HG03565 (cell line): ENCODE measurements around the gene CCDC102A.
A peak's percentile ranks its signal among the peaks of the same experiment; 100 is the strongest.
"Not testable (repeated sequence)": the region's sequence is repeated elsewhere in the genome, so short reads cannot be mapped to it uniquely, and the experiment has no call there.

Source experiments
- ATAC-seq: cut with Tn5 transposase; IDR thresholded peaks from one replicate; pipeline ENCODE4 v1.9.1; 2021; ENCODE audit warnings: mild to moderate bottlenecking, moderate library complexity; ENCODE audit not compliant: unreplicated experiment

CCDC102A gene

DNA sequence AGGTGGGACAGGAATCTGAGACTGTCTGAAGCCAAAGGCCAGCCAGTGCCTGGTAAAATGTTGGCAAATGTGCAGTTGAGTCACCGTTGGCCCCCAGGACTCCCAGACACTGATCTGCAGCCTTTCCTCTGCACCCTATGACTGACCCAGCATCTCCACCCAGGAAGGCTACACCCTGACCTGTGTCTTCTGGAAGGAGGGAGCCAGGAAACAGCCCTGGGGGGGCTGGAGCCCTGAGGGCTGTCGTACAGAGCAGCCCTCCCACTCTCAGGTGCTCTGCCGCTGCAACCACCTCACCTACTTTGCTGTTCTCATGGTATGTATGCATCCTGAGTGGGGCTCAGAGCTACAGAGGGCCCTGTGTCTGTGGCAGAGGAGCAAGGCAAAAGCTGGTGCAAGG, 30.1 kb upstream of the CCDC102A start:
- ATAC-seq: no peak

DNA sequence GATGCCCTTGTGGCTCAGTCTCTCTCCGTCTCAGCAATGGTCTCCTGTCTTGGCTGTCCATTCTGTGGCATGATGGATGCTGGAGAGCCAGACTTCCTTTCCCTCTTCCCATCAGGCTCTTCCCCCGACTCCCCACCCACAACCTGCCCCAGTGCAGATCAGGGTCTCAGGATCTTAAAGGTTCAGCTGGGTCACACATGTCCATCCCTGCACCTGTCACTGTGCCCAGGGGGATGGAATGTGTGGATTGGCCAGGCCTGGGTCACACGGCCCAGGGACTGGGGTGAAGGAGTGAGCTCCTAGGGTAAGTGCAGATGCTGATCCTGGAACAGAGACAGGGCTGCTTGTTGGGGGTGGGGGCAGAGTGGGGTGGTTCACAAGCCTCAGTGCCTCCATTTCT, 29.1 kb upstream of the CCDC102A start:
- no peak for ATAC-seq

DNA sequence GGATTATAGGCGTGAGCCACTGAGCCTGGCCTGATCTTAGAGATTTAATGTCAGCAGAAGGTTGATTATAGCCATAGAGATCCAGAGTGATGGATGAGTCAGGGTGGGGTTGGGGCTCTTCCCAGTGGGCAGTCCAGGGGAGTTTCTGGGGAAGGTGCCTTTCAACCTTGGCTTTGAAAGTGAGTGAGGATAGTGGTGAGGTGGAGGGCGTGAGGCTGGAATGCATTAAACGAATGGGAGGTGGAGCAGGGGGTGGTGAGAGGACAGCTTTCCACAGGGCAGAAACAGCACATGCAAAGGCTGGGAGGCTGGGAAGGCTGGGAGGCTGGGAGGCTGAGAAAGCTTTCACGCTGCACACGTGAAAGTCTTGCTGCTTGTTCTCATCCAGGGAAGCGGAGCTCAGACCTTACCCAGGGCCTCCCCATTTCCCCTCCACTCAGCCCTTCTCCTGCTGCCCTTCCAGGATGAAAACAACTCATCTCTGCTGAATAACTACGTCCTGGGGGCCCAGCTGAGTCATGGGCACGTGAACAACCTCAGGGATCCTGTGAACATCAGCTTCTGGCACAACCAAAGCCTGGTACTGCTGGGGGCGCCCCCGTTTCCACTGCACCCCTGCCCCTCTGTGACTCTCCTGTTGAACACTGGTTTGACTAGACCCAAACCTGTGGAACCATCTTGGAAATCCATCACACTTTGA, 28.4 kb upstream of the CCDC102A start:
- no peak for ATAC-seq

DNA sequence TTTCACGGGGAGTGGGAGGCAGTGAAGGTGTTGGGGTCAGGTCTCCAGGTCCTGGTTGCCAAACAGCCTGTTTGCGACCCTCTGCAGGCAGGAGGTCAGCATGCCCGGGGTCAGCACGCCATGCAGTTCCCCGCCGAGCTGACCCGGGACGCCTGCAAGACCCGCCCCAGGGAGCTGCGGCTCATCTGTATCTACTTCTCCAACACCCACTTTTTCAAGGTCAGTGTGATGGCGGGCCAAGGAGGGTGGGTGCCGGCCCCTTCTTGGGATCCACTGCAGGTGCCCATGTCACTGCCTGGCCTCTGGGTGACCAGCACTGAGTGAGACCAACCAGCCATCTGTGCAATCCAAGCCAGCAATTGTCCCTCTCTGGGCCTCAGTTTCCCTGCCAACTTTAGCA, 27.4 kb upstream of the CCDC102A start:
- ATAC-seq: no peak

DNA sequence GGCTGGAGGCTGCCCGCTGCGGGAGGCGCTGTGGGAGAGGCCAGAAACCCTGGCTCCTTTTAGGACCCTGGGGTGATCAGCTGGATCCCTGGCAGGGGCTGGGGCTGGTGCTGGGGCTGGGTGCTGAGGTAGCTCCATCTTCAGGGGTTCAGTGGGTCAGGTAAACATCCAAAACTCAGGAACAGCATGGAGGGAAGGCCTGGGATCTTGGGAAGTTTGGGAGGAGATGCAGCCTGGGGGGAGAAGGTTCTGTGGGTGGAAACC, 27.0 kb upstream of the CCDC102A start:
- no peak for ATAC-seq

DNA sequence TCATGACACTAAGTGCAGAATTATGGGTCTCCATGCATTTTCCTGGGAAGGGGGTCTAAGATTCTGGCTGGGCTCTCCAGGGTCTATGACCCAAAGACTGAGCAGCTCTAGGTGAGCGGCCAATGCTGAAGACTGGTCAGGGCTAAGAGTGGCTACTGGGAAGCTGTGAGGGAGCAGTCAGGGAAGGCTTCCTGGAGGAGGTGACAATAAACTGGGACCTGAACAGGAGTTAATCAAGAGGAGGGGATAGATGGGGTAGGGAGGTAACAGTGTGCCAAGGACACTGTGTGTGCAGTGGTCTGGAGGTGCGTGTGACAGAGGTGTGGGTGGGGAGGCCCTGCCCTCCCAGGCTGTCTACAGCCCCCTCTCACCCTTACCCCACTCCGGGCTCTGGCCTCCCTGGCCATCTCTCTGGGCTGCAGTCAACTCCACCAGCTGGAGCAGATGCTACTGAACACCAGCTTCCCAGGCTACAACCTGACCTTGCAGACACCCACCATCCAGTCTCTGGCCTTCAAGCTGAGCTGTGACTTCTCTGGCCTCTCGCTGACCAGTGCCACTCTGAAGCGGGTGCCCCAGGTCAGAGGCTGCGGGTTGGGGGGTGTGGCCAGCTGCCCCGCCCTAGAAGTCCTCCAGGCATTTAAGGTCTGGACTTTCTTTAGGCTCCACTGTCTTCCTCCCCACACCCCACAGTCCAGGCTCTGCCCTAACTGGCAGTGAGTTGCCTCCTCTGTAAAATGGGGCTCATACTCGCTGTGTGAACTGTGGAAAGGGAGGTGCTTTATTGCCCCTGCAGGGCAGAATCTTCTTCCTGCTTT, 26.5 kb upstream of the CCDC102A start:
- no peak for ATAC-seq

DNA sequence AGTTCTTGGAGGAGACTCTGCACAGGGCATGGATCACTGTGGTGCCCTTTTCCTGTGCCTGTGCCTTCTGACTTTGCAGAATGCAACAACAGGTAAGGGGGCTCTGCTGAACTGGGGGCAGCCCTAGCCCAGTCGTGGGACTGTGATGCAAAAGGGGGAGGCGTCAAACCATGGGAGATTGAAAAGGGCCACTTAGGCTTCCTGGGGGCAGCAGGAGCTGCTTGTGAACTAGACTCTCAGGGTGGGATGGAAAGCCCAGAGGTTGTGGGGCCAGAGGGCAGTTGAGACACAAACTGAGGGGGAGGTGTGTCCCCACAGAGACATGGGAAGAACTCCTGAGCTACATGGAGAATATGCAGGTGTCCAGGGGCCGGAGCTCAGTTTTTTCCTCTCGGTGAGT, 25.7 kb upstream of the CCDC102A start:
- ATAC-seq: no peak

DNA sequence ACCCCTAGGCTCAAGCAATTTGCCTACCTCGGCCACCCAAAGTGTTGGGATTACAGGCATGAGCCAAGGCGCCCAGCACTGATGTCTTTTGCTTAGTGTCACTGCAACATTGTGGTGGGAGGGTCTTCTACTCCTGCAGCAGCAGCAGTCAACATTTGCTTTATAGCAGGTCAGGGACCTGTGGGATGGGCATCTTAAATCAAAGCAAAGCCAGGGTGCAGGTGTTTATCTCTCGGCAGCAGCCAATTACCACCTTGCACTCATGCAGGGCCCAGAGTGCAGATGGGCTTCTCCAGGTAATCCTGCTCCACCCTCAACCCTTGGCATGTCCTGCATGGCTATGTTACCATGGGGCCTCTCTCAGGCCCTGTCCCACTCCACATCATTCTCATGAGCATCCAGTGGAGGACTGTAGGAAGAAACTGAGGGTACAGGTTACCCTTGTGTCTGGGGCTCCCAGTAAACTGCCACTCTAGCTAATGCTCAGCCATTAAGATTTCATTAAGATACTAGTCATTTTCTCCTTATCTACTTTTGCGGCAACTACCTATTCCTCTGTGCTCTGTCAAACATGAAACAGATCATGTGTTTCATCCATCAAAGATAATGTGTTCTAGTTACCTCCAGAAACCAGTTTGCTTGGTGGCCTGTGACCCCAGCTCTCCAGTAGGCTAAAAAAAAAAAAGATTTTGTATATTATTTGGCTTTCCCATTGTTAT, 22.9 kb upstream of the CCDC102A start:
- no peak for ATAC-seq

DNA sequence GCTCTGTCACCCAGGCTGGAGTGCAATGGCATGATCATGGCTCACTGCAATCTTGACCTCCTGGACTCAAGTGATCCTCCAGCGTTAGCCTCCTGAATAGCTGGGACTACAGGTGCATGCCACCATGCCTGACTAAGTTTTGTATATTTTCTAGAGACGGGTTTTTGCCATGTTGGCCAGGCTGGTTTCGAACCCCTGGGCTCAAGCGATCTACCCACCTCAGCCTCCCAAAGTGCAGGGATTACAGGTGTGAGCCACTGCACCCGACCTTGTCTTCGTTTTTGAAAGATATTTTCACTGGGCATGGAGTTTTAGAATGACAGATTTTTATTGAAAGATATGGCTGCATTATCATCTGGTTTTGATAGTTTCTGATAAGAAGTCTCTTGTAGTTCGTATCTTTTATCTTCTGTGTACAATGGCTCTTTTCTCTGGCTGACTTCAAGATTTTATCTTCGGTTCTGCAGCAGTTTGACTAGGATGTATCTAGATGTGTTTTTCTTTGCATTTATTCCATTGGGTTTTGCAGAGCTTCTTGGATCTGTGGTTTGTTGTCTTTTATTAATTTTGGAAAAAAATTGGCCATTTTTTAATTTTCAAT, 20.7 kb upstream of the CCDC102A start:
- no peak for ATAC-seq

DNA sequence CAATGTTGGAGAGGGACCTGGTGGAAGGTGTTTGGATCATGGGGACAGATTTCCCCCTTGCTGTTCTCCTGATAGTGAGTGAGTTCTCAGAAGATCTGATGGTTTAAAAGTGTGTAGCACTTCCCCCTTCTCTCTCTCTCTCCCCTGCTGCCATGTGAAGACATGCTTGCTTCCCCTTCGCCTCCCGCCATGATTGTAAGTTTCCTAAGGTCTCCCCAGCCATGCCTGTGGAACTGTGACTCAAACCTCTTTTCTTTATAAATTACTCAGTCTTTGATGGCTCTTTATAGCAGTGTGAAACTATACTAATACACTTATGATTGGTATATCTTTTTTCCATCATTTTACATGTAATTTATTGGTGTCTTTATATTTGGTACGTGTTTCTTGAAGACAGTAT, 19.5 kb upstream of the CCDC102A start:
- ATAC-seq: no peak

DNA sequence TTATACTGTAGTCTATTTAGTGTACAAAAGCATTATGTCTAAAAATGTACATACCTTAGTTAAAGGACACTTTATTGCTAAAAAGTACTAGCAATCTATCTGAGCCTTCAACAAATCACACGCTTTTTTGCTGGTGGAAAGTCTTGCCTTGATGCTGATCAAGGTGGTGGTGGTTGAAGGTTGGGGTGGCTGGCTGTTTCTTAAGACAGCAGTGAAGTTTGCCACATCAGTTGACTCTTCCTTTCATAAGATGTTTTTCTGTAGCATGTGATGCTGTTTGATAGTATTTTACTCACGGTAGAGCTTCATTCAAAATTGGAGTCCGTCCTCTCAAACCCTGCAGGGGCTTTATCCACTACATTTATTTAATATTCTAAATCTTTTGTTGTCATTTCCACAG, 14.7 kb upstream of the CCDC102A start:
- no peak for ATAC-seq

DNA sequence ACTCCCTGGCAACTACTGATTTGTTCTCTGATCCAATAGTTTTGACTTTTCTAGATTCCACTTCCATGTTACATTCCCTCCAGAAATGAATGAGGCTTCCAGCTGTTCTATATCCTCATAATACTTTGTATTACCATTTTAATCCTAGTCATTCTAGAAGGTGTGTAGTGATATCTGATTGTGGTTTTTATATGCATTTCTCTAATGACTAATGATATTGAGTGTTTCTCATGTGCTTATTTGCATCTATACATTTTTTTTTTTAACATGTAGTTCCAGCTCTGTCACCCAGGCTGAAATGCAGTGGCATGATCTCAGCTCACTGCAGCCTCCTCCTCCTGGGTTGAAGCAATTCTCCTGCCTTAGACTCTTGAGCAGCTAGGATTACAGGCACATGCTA, 13.4 kb upstream of the CCDC102A start:
- no peak for ATAC-seq

DNA sequence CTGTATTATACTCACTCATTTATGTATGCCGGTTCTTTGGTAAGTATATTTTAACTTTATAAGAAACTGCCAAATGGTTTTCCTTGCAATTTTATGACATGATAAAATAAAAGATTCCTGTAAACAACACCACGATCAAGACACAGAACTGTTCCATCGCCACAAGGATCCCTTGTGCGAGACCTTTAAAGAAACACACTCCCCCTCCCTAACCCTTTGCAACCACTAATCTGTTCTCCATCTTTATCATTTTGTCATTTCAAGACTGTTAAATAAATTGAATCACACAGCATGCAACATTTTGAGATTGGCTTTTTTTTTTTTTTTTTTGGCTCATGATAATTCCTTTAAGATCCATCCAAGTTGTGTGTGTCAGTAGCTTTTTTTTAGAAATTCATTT, 12.0 kb upstream of the CCDC102A start:
- no peak for ATAC-seq

DNA sequence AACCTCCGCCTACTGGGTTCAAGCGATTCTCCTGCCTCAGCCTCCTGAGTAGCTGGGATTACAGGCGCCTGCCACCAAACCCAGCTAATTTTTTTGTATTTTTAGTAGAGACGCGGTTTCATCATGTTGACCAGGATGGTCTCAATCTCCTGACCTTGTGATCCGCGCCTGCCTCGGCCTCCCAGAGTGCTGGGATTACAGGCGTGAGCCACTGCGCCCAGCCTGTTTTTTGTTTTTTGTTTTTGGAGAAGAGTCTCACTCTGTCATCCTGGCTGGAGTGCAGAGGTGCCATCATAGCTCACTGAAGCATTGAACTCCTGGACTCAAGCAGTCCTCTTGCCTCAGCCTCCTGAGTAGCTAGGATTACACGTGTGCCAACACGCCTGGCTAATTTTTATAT, 11.2 kb upstream of the CCDC102A start:
- ATAC-seq: not testable (repeated sequence)

DNA sequence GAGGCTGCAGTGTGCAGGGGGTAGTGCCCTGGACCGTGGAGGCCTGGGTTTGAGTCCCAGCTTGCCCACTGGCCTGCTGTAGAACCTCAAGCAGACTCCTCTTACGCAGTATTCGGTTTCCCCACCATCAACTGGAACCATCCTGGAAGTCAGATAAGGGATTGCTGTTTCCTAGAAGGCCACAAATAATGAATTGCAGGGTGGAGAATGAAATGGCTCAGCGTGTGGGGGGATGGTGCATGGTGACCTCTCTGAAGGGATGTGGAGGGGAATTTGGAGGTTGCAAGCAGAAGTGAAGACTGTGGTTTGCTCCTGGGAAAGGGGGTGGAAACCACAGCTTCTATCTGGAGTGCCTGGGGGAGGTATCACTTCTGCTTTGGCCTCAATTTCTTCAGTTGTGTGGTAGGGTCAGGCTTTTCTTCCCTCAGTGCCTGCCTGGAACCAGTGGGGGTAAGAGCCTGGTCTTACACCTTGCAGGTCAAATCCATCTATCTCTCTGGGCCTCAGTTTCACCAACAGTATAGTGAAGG, 7.8 kb upstream of the CCDC102A start:
- ATAC-seq: peak; percentile 87

DNA sequence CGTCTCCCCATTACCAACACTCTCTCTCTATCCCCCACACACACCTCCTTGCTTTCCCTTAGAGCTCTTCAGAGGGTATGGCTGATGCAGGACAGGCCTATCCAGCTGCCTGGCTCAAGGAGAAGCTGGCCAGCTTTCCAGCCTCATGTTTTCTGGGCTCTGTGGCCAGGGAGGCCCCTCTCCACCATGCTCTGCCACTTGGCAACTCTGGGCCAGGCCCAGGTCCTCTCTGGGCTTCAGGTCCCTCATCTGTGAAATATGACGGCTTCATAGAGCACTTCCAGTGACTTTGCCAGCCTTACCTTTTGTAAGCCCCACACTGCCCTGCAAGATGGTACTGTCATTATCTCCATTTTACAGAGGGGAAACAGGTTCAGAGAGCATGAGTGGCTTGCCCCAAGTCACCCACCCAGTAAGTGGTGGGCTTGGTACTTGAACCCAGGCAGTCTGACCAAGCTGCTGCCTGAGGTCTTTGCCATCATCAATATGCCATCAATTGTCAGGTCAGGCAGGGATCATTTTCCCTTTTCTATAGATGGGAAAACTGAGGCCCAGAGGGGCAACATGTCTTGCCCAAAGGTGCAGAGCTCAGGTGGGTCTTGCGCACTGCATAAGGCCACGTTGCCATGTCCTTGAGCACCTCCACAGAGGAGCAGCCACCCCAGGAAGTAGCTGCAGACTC, 5.5 kb upstream of the CCDC102A start:
- ATAC-seq: no peak

DNA sequence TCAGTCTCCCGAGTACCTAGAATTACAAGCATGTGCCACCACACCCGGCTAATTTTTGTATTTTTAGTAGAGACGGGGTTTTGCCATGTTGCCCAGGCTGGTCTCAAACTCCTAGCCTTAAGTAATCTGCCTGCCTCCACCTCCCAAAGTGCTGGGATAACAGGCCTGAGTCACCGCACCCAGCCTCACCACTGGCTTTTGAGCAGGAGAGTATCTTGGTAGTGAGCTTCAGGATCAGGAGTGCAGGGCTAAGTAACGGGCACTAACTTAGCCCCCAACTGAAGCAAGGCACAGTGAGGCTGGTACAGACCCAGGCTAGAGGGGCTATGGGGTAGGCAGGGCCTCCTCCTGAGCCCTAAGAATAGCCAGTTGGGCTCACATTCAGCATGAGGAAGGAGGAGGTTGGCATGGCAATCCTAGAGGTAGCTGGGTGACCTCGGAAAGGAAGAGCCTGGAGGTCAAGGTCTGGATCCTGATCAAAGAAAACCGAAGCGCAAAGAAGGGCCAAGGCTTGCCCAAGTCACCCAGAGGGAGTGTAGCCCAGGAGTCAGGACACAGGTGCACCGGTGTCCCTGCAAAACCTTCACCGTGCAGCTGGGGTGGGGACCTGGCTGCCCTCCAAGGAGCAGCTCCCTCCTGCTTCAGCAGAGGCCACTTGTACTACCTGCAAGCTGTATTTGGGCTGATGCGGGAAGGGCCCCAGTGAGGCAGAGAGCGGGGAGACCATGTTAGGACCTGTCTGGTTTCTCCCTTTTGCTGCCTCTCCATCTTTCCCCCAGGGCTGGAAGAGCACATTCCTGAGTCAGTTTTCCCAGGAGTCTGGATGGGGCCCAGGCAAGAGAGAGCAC, 4.8 kb upstream of the CCDC102A start:
- ATAC-seq: no peak

DNA sequence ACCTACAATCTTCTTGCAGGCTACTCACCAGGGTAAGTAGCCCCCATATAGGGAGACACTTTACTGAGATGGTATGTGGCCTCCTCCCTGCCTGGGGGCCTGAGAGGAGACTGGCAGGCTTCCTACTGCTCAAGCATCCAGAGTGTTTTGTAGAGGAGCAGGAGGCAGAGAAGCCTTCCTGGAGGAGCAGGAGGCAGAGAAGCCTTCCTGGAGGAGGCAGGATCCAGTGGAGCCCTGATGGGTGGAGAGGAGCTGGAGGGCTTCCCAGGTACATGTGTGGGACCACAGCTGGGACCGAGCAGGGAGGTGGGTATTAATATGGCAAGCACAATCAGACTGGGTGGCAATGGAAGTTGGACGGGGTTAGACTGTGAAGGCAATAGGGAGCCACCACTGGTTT, 4.0 kb upstream of the CCDC102A start:
- ATAC-seq: no peak

DNA sequence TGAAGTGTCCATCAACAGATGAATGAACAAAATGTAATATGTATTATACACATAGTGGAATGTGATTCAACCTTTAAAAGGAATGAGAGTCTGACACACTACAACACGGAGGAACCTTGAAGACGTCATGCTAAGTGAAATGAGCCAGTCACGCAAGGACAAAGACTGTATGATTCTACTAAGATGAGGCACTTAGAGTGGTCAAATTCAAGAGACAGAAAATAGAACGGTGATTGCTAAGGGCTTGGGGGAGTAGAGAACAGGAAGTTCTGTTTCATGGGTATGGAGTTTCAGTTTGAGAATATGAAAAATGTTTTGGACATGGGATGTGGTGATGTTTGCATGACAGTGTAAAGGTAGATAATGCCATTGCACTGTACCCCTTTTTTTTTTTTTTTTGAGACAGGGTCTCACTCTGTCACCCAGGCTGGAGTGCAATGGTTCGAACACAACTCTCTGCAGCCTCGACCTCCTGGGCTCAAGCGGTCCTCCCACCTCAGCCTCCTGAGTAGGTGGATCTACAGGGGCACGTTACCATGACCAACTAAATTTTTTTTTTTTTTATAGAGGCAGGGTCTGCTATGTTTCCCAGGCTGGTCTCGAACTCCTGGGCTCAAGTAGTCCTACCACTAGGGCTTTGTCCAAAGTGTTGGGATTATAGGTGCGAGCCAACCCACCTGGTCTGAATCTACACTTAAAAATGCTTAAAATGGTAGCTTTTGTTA, 2.9 kb upstream of the CCDC102A start:
- ATAC-seq: peak; percentile 53
